GM23338 (cell line): Measurements from ENCODE around the gene HOXD8. TPM values are rescaled to one million over a fixed set of nuclear protein-coding genes. Genes with fewer than 3 reads are reported as not detected.

Experiments
- ATAC-seq: fragments of 200-7000 bp; cut with Tn5 transposase; 3 replicates; pipeline ENCODE4 v1.9.1; 2020
- DNase-seq: peaks from one replicate; pipeline ENCODE4 v3.0.0-alpha.2; 2015; ENCODE audit warnings: low spot score
- H2AFZ ChIP-seq: fragments of 200-600 bp; sonication (generic); 2 replicates; pipeline ENCODE4 v1.8.0; 2016; ENCODE audit warnings: antibody characterized with exemption, mild to moderate bottlenecking, moderate library complexity
- H3F3A ChIP-seq: fragments of 200-600 bp; sonication (generic); replicated peaks from 2 replicates; pipeline ENCODE4 v1.8.0; 2017; ENCODE audit warnings: antibody characterized with exemption, mixed run types, low read depth
- H3K27ac ChIP-seq: fragments of 200-600 bp; sonication (generic); 2 replicates; pipeline ENCODE4 v1.6.1; 2016; ENCODE audit warnings: low read depth
- H3K27me3 ChIP-seq: fragments of 200-600 bp; sonication (generic); 2 replicates; pipeline ENCODE4 v1.8.0; 2016; ENCODE audit warnings: mild to moderate bottlenecking, mixed run types, moderate library complexity; ENCODE audit not compliant: insufficient read depth
- H3K36me3 ChIP-seq: fragments of 200-600 bp; sonication (generic); 2 replicates; pipeline ENCODE4 v1.8.0; 2016; ENCODE audit warnings: mild to moderate bottlenecking; ENCODE audit not compliant: insufficient read depth
- H3K4me1 ChIP-seq: fragments of 200-600 bp; sonication (generic); 2 replicates; pipeline ENCODE4 v1.8.0; 2016; ENCODE audit warnings: mild to moderate bottlenecking, moderate library complexity; ENCODE audit not compliant: insufficient read depth
- H3K4me2 ChIP-seq: fragments of 200-600 bp; sonication (generic); 2 replicates; pipeline ENCODE4 v1.7.1; 2017; ENCODE audit warnings: mixed run types
- H3K4me3 ChIP-seq: fragments of 200-600 bp; sonication (generic); 2 replicates; pipeline ENCODE4 v1.6.1; 2016; ENCODE audit warnings: mixed run types
- H3K79me2 ChIP-seq: fragments of 200-600 bp; sonication (generic); replicated peaks from 2 replicates; pipeline ENCODE4 v1.8.0; 2017; ENCODE audit warnings: mild to moderate bottlenecking; ENCODE audit not compliant: insufficient read depth
- H3K9me2 ChIP-seq: fragments of 200-600 bp; sonication (generic); 2 replicates; pipeline ENCODE4 v1.8.0; 2017; ENCODE audit not compliant: insufficient read depth
- H4K20me1 ChIP-seq: fragments of 200-600 bp; sonication (generic); replicated peaks from 2 replicates; pipeline ENCODE4 v1.8.0; 2017; ENCODE audit warnings: mild to moderate bottlenecking; ENCODE audit not compliant: insufficient read depth
- H3K27ac Mint-ChIP-seq: 2 replicates; pipeline ENCODE4 v1.8.0; 2020; ENCODE audit warnings: inconsistent platforms, mild to moderate bottlenecking, moderate library complexity, mixed read lengths
- H3K27me3 Mint-ChIP-seq: 3 replicates; pipeline ENCODE4 v1.8.0; 2022; ENCODE audit warnings: low read depth, mild to moderate bottlenecking, moderate library complexity, mixed read lengths, inconsistent platforms; ENCODE audit not compliant: insufficient read depth, poor library complexity
- H3K36me3 Mint-ChIP-seq: 3 replicates; pipeline ENCODE4 v1.8.0; 2021; ENCODE audit warnings: low read depth, mild to moderate bottlenecking, inconsistent platforms, moderate library complexity, mixed read lengths
- H3K4me1 Mint-ChIP-seq: 3 replicates; pipeline ENCODE4 v1.8.0; 2020; ENCODE audit warnings: mild to moderate bottlenecking, inconsistent platforms, mixed read lengths
- H3K4me3 Mint-ChIP-seq: 3 replicates; pipeline ENCODE4 v1.8.0; 2021; ENCODE audit warnings: moderate library complexity, mild to moderate bottlenecking, inconsistent platforms, mixed read lengths
- H3K9me3 Mint-ChIP-seq: 3 replicates; pipeline ENCODE4 v1.8.0; 2020; ENCODE audit warnings: moderate library complexity, mild to moderate bottlenecking, inconsistent platforms, mixed read lengths
- CREB1 ChIP-seq: fragments of 250-450 bp; sonication (Bioruptor Pico); IDR thresholded peaks from 2 replicates; pipeline ENCODE4 v1.5.0; 2020; ENCODE audit warnings: low read depth, mild to moderate bottlenecking, moderate library complexity
- EZH2 ChIP-seq: fragments of 200-600 bp; sonication (generic); IDR thresholded peaks from one replicate; pipeline ENCODE4 v1.8.0; 2017; ENCODE audit warnings: antibody characterized with exemption, mild to moderate bottlenecking, low read depth; ENCODE audit not compliant: unreplicated experiment
- EZH2phosphoT487 ChIP-seq: fragments of 200-600 bp; sonication (generic); IDR thresholded peaks from one replicate; pipeline ENCODE4 v1.8.1; 2018; ENCODE audit warnings: antibody characterized with exemption; ENCODE audit not compliant: unreplicated experiment
- JUNB ChIP-seq: IDR thresholded peaks from one replicate; pipeline ENCODE4 v1.6.1; 2016; ENCODE audit warnings: antibody characterized with exemption; ENCODE audit not compliant: unreplicated experiment
- POLR2AphosphoS5 ChIP-seq: IDR thresholded peaks from 2 replicates; pipeline ENCODE4 v1.6.1; 2016; ENCODE audit warnings: antibody characterized with exemption, low read depth
- STAT1 ChIP-seq: IDR thresholded peaks from one replicate; pipeline ENCODE4 v1.6.1; 2016; ENCODE audit warnings: antibody characterized with exemption; ENCODE audit not compliant: unreplicated experiment
- ZNF114 ChIP-seq: fragments of 250-450 bp; sonication (Bioruptor Pico); IDR thresholded peaks from 2 replicates; pipeline ENCODE4 v1.5.0; 2020; ENCODE audit warnings: mild to moderate bottlenecking, moderate library complexity
- ZNF331 ChIP-seq: fragments of 250-450 bp; sonication (Bioruptor Pico); IDR thresholded peaks from 2 replicates; pipeline ENCODE4 v1.5.0; 2020; ENCODE audit warnings: low read depth, mild to moderate bottlenecking, moderate library complexity
- polyA plus RNA-seq: library from polyadenylated mRNA; unstranded; fragments of >200 nt; fragmentation: Nextera tagmentation; extraction: Ambion mirVana; gene quantifications from 2 replicates; pipeline ENCODE4 v1.2.1, GENCODE V29; 2016
- total RNA-seq: library from RNA; depleted of rRNA; stranded (reverse); fragments of >200 nt; shearing (Covaris generic); gene quantifications from 2 replicates; pipeline ENCODE4 v1.2.3, GENCODE V29; 2014
- TF ChIP-seq, protein P1 (sequence below): fragments of 250-450 bp; sonication (Bioruptor Pico); IDR thresholded peaks from 2 replicates; pipeline ENCODE4 v1.5.0; 2020; ENCODE audit warnings: mild to moderate bottlenecking, moderate library complexity
- TF ChIP-seq, protein P2 (sequence below), 2 experiments: fragments of 200-600 bp in 1 of 2; sonication (generic) in 1 of 2; conservative IDR thresholded peaks; 2 replicates each; pipeline versions ENCODE4 v1.5.1 to v1.6.1; 2016 to 2017; ENCODE audit warnings: antibody characterized with exemption in 2 of 2, low read depth in 2 of 2, mild to moderate bottlenecking in 2 of 2, moderate library complexity in 1 of 2
- TF ChIP-seq, protein P3 (sequence below): IDR thresholded peaks from 2 replicates; pipeline ENCODE4 v1.6.1; 2016; ENCODE audit warnings: antibody characterized with exemption

Gene HOXD8
- total and polyA plus RNA-seq, 2 experiments from 2014 or later = not detected

DNA sequence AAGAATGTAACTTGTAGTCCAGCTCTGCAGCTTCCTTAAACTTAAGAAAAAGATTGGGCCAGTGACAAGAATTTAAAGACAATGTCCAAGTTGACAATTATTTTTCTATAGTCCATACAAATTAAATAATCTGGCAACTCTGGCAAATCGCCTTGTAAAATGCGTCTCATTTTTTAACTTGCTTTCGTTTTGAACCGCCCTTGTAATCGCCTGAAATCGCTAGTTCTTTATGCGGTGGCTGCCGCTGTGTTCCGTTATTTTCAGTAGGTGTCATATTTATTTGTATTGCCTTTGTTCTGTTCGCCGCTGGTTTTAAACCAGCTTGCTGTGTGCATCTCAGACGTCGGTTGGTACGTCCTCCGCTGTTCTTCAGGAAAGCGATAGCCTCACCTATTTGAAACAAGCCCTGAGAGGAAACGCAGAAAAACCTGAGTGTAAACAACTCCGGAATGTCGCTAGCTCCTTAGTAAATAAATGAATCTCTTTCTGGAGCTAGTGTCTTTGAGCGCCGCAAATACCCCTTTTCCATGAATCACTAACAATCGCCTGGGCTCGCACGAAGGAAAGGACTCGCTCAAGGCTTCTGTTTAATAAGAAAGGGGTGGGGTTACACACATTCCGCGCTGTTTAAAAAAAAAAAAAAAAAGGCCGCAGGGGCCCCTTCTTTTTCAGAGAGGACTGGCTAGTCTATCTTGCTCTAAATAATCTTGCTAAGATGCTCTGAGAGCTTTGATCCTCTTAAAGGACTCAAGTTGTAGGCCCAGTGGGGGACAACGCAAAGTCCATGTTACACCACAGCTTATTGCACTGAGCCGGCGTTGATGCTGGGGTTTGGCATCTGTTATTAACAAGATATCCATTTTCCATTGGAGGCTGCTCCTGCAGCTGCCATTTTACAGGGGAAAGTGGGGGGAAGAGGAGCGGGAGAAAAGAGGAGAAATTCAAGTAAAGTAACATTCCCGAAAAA, 3.0 kb downstream of the HOXD8 start:
- Mint-ChIP-seq H3K4me3 (no peak overlapping the region), H3K4me1 (peaks cover 34% of the 10 kb centered on the region), H3K36me3 (no peaks in the 10 kb centered on the region; the same call in 2 of the 3 replicates), H3K27me3 (peaks cover 95% of the 10 kb centered on the region), H3K27ac (no peak overlapping the region), H3K9me3 (peaks cover 5% of the 10 kb centered on the region; the same call in 1 of the 3 replicates)
- no peaks in the 10 kb centered on the region for H3K79me2 ChIP-seq
- DNase-seq (no peak), ATAC-seq (no peak)
- no peaks in the 10 kb centered on the region for H3K36me3 ChIP-seq
- H3K4me1 ChIP-seq = peaks cover 44% of the 10 kb centered on the region
- no peaks in the 10 kb centered on the region for H3K9me2 ChIP-seq
- peaks cover 100% of the 10 kb centered on the region for H3K27me3 ChIP-seq
- no peak overlapping the region for H3K27ac ChIP-seq
- 0 out of 2 replicates have a peak overlapping the region, but pooled peaks have one; percentile 3 for H3K4me2 ChIP-seq
- no peak overlapping the region for H3K4me3 ChIP-seq
- H4K20me1 ChIP-seq = peaks cover 54% of the 10 kb centered on the region
- TF ChIP-seq EZH2phosphoT487 (peak; percentile 63), EZH2 (peak; percentile 94), JUNB (no peak)
- H3F3A ChIP-seq = peaks cover 60% of the 10 kb centered on the region
- H2AFZ ChIP-seq = no peak overlapping the region

DNA sequence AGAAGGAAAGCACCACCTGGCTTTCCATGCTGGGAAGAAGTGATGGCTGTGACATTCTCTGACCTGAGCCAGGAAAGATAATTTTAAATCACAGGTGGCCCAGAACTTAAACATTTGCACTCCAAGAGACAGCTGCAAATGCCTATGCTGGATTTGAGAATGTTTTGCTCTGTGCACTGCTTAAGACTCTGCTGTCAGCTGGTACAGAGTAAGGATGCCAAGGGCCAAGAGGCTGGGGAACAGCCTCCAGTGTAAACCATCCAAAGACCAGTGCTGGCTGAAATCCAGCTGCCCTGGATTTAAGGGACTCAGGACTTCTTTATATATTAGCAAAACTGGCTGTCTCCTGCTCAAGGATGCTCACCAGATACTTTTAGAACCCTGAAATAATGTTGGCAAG, 3.9 kb downstream of the HOXD8 start:
- H3K36me3 Mint-ChIP-seq = no peaks in the 10 kb centered on the region; the same call in 2 of the 3 replicates
- no peak overlapping the region for H3K4me3 ChIP-seq
- no peak overlapping the region for H3K4me2 ChIP-seq
- H3K9me3 Mint-ChIP-seq = peaks cover 5% of the 10 kb centered on the region; the same call in 1 of the 3 replicates
- no peaks in the 10 kb centered on the region for H3K36me3 ChIP-seq
- H3K27me3 ChIP-seq = peaks cover 100% of the 10 kb centered on the region
- H3K27me3 Mint-ChIP-seq = peaks cover 95% of the 10 kb centered on the region
- peaks cover 61% of the 10 kb centered on the region for H3F3A ChIP-seq
- H3K27ac Mint-ChIP-seq = no peak overlapping the region
- no peak overlapping the region for H2AFZ ChIP-seq
- H3K4me1 Mint-ChIP-seq = peaks cover 28% of the 10 kb centered on the region
- ATAC-seq (no peak), DNase-seq (no peak)
- H3K27ac ChIP-seq = no peak overlapping the region
- no peaks in the 10 kb centered on the region for H3K79me2 ChIP-seq
- no peak overlapping the region for H3K4me3 Mint-ChIP-seq
- peaks cover 63% of the 10 kb centered on the region for H4K20me1 ChIP-seq
- H3K9me2 ChIP-seq = no peaks in the 10 kb centered on the region
- H3K4me1 ChIP-seq = peaks cover 44% of the 10 kb centered on the region
- TF ChIP-seq, protein P1, sequence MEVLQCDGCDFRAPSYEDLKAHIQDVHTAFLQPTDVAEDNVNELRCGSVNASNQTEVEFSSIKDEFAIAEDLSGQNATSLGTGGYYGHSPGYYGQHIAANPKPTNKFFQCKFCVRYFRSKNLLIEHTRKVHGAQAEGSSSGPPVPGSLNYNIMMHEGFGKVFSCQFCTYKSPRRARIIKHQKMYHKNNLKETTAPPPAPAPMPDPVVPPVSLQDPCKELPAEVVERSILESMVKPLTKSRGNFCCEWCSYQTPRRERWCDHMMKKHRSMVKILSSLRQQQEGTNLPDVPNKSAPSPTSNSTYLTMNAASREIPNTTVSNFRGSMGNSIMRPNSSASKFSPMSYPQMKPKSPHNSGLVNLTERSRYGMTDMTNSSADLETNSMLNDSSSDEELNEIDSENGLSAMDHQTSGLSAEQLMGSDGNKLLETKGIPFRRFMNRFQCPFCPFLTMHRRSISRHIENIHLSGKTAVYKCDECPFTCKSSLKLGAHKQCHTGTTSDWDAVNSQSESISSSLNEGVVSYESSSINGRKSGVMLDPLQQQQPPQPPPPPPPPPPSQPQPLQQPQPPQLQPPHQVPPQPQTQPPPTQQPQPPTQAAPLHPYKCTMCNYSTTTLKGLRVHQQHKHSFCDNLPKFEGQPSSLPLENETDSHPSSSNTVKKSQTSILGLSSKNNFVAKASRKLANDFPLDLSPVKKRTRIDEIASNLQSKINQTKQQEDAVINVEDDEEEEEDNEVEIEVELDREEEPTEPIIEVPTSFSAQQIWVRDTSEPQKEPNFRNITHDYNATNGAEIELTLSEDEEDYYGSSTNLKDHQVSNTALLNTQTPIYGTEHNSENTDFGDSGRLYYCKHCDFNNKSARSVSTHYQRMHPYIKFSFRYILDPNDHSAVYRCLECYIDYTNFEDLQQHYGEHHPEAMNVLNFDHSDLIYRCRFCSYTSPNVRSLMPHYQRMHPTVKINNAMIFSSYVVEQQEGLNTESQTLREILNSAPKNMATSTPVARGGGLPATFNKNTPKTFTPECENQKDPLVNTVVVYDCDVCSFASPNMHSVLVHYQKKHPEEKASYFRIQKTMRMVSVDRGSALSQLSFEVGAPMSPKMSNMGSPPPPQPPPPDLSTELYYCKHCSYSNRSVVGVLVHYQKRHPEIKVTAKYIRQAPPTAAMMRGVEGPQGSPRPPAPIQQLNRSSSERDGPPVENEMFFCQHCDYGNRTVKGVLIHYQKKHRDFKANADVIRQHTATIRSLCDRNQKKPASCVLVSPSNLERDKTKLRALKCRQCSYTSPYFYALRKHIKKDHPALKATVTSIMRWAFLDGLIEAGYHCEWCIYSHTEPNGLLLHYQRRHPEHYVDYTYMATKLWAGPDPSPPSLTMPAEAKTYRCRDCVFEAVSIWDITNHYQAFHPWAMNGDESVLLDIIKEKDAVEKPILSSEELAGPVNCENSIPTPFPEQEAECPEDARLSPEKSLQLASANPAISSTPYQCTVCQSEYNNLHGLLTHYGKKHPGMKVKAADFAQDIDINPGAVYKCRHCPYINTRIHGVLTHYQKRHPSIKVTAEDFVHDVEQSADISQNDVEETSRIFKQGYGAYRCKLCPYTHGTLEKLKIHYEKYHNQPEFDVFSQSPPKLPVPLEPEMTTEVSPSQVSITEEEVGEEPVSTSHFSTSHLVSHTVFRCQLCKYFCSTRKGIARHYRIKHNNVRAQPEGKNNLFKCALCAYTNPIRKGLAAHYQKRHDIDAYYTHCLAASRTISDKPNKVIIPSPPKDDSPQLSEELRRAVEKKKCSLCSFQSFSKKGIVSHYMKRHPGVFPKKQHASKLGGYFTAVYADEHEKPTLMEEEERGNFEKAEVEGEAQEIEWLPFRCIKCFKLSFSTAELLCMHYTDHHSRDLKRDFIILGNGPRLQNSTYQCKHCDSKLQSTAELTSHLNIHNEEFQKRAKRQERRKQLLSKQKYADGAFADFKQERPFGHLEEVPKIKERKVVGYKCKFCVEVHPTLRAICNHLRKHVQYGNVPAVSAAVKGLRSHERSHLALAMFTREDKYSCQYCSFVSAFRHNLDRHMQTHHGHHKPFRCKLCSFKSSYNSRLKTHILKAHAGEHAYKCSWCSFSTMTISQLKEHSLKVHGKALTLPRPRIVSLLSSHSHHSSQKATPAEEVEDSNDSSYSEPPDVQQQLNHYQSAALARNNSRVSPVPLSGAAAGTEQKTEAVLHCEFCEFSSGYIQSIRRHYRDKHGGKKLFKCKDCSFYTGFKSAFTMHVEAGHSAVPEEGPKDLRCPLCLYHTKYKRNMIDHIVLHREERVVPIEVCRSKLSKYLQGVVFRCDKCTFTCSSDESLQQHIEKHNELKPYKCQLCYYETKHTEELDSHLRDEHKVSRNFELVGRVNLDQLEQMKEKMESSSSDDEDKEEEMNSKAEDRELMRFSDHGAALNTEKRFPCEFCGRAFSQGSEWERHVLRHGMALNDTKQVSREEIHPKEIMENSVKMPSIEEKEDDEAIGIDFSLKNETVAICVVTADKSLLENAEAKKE = no peak
- no peak for TF ChIP-seq CREB1 (CRISPR knock-in tag)
- no peak for TF ChIP-seq ZNF114 (CRISPR knock-in tag)
- no peak for TF ChIP-seq EZH2
- no peak for TF ChIP-seq JUNB
- TF ChIP-seq POLR2AphosphoS5 = no peak
- TF ChIP-seq, protein P2, sequence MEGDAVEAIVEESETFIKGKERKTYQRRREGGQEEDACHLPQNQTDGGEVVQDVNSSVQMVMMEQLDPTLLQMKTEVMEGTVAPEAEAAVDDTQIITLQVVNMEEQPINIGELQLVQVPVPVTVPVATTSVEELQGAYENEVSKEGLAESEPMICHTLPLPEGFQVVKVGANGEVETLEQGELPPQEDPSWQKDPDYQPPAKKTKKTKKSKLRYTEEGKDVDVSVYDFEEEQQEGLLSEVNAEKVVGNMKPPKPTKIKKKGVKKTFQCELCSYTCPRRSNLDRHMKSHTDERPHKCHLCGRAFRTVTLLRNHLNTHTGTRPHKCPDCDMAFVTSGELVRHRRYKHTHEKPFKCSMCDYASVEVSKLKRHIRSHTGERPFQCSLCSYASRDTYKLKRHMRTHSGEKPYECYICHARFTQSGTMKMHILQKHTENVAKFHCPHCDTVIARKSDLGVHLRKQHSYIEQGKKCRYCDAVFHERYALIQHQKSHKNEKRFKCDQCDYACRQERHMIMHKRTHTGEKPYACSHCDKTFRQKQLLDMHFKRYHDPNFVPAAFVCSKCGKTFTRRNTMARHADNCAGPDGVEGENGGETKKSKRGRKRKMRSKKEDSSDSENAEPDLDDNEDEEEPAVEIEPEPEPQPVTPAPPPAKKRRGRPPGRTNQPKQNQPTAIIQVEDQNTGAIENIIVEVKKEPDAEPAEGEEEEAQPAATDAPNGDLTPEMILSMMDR (conservative IDR thresholded peaks at IDR 0.05; ENCODE audit: low read depth in 2 of 2) = no peak
- no peak for TF ChIP-seq ZNF331 (CRISPR knock-in tag)
- no peak for TF ChIP-seq EZH2phosphoT487
- TF ChIP-seq, protein P3, sequence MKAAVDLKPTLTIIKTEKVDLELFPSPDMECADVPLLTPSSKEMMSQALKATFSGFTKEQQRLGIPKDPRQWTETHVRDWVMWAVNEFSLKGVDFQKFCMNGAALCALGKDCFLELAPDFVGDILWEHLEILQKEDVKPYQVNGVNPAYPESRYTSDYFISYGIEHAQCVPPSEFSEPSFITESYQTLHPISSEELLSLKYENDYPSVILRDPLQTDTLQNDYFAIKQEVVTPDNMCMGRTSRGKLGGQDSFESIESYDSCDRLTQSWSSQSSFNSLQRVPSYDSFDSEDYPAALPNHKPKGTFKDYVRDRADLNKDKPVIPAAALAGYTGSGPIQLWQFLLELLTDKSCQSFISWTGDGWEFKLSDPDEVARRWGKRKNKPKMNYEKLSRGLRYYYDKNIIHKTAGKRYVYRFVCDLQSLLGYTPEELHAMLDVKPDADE = no peak
- TF ChIP-seq STAT1 = no peak
